Measurements from ENCODE around the gene TPD52L1. TPM values are rescaled to one million over a fixed set of nuclear protein-coding genes. Genes with fewer than 3 reads are reported as not detected.
A peak's percentile ranks its signal among the peaks of the same experiment; 100 is the strongest.

Gene TPD52L1
- total and polyA plus RNA-seq, 5 donors from 2014 or later, result 0.40 to 0.76 (median 0.53) TPM; not detected in 1

- Mint-ChIP-seq H3K36me3 (no peaks in the 10 kb centered on the region), H3K4me1 (no peaks in the 10 kb centered on the region), H3K9me3 (peaks cover 0 to 2% (median 0%) of the 10 kb centered on the region in 7 donors), H3K27ac (no peak overlapping the region), H3K27me3 (peaks cover 13% of the 10 kb centered on the region), H3K4me3 (no peak overlapping the region)
- Histone ChIP-seq H3K4me3 (ENCODE audit: low read depth, low read length) (no peak overlapping the region), H3K27ac (ENCODE audit: insufficient read depth, low read length, poor library complexity, severe bottlenecking) (no peak overlapping the region), H3K4me1 (ENCODE audit: control insufficient read depth, insufficient read depth, low read length, poor library complexity, severe bottlenecking) (no peaks in the 10 kb centered on the region), H3K36me3 (ENCODE audit: control insufficient read depth, insufficient read depth, low read length) (no peaks in the 10 kb centered on the region), H3K27me3 (ENCODE audit: control insufficient read depth, insufficient read depth, low read length) (peaks cover 3% of the 10 kb centered on the region), H3K9me3 (ENCODE audit: control insufficient read depth in 2 of 2, low read length in 2 of 2) (no peaks in the 10 kb centered on the region)
- DNase-seq (no peak), ATAC-seq (ENCODE audit: low read depth in 2 of 2) (no peak)
Measured at GRCh38 chr6:125144822-125145221, 8.8 kb upstream of the TPD52L1 start.

GRCh38 chr6:125149256-125150144, 4.1 kb upstream of the TPD52L1 start:
- H3K9me3 ChIP-seq (ENCODE audit: control insufficient read depth in 2 of 2, low read length in 2 of 2), result no peaks in the 10 kb centered on the region
- Mint-ChIP-seq H3K27me3 (peaks cover 25% of the 10 kb centered on the region), H3K36me3 (no peaks in the 10 kb centered on the region), H3K4me1 (peaks cover 0 to 5% (median 0%) of the 10 kb centered on the region in 4 donors), H3K4me3 (no peak overlapping the region), H3K9me3 (peaks cover 0 to 1% (median 0%) of the 10 kb centered on the region in 7 donors), H3K27ac (no peak overlapping the region)
- DNase-seq (no peak), ATAC-seq (ENCODE audit: low read depth in 2 of 2) (no peak)
- H3K27ac ChIP-seq (ENCODE audit: insufficient read depth, low read length, poor library complexity, severe bottlenecking), result no peak overlapping the region
- no peak overlapping the region for H3K4me3 ChIP-seq (ENCODE audit: low read depth, low read length)
- peaks cover 7% of the 10 kb centered on the region for H3K4me1 ChIP-seq (ENCODE audit: control insufficient read depth, insufficient read depth, low read length, poor library complexity, severe bottlenecking)
- H3K36me3 ChIP-seq (ENCODE audit: control insufficient read depth, insufficient read depth, low read length), result no peaks in the 10 kb centered on the region
- H3K27me3 ChIP-seq (ENCODE audit: control insufficient read depth, insufficient read depth, low read length), result peaks cover 10% of the 10 kb centered on the region

GRCh38 chr6:125151700-125152099, 1.9 kb upstream of the TPD52L1 start:
- H3K27ac Mint-ChIP-seq, result no peak overlapping the region
- H3K4me3 ChIP-seq (ENCODE audit: low read depth, low read length), result no peak overlapping the region
- H3K27me3 Mint-ChIP-seq, result peaks cover 37% of the 10 kb centered on the region

GRCh38 chr6:125154118-125154760, 666 bp downstream of the TPD52L1 start:
- H3K4me1 Mint-ChIP-seq, result peaks cover 0 to 12% (median 2%) of the 10 kb centered on the region in 4 donors
- peak overlapping the region in 3 of 4 donors; percentile 70 to 74 (median 74) for H3K4me3 Mint-ChIP-seq
- peaks cover 35% of the 10 kb centered on the region for H3K27me3 Mint-ChIP-seq
- H3K36me3 Mint-ChIP-seq, result no peaks in the 10 kb centered on the region
- Histone ChIP-seq H3K27me3 (ENCODE audit: control insufficient read depth, insufficient read depth, low read length) (peaks cover 14% of the 10 kb centered on the region), H3K4me3 (ENCODE audit: low read depth, low read length) (no peak overlapping the region), H3K27ac (ENCODE audit: insufficient read depth, low read length, poor library complexity, severe bottlenecking) (no peak overlapping the region), H3K36me3 (ENCODE audit: control insufficient read depth, insufficient read depth, low read length) (no peaks in the 10 kb centered on the region), H3K4me1 (ENCODE audit: control insufficient read depth, insufficient read depth, low read length, poor library complexity, severe bottlenecking) (peaks cover 8% of the 10 kb centered on the region), H3K9me3 (ENCODE audit: control insufficient read depth in 2 of 2, low read length in 2 of 2) (no peaks in the 10 kb centered on the region)
- DNase-seq (no peak), ATAC-seq (ENCODE audit: low read depth in 2 of 2) (no peak)
- peaks cover 0 to 3% (median 0%) of the 10 kb centered on the region in 7 donors for H3K9me3 Mint-ChIP-seq
- H3K27ac Mint-ChIP-seq, result no peak overlapping the region

More at GRCh38 chr6:125151700-125152099, 1.9 kb upstream of the TPD52L1 start:
- H3K36me3 ChIP-seq (ENCODE audit: control insufficient read depth, insufficient read depth, low read length), result no peaks in the 10 kb centered on the region
- no peak overlapping the region for H3K27ac ChIP-seq (ENCODE audit: insufficient read depth, low read length, poor library complexity, severe bottlenecking)
- peaks cover 0 to 3% (median 0%) of the 10 kb centered on the region in 7 donors for H3K9me3 Mint-ChIP-seq
- no peaks in the 10 kb centered on the region for H3K36me3 Mint-ChIP-seq
- no peak for ATAC-seq (ENCODE audit: low read depth in 2 of 2)
- no peak overlapping the region for H3K4me3 Mint-ChIP-seq
- H3K4me1 ChIP-seq (ENCODE audit: control insufficient read depth, insufficient read depth, low read length, poor library complexity, severe bottlenecking), result peaks cover 8% of the 10 kb centered on the region
- DNase-seq, result no peak
- H3K9me3 ChIP-seq (ENCODE audit: control insufficient read depth in 2 of 2, low read length in 2 of 2), result no peaks in the 10 kb centered on the region
- H3K27me3 ChIP-seq (ENCODE audit: control insufficient read depth, insufficient read depth, low read length), result peaks cover 14% of the 10 kb centered on the region
- H3K4me1 Mint-ChIP-seq, result peaks cover 0 to 12% (median 0%) of the 10 kb centered on the region in 4 donors

GRCh38 chr6:125154761-125155135, 1.2 kb downstream of the TPD52L1 start:
- Mint-ChIP-seq H3K27ac (no peak overlapping the region), H3K4me3 (peak overlapping the region; percentile 49 to 74 (median 65)), H3K9me3 (peaks cover 0 to 3% (median 0%) of the 10 kb centered on the region in 7 donors), H3K27me3 (peaks cover 35% of the 10 kb centered on the region), H3K4me1 (peaks cover 0 to 12% (median 2%) of the 10 kb centered on the region in 4 donors), H3K36me3 (no peaks in the 10 kb centered on the region)
- DNase-seq (peak in 1 of 3 donors; percentile 40), ATAC-seq (ENCODE audit: low read depth in 2 of 2) (peak in 1 of 2 donors; percentile 46)
- Histone ChIP-seq H3K9me3 (ENCODE audit: control insufficient read depth in 2 of 2, low read length in 2 of 2) (no peaks in the 10 kb centered on the region), H3K36me3 (ENCODE audit: control insufficient read depth, insufficient read depth, low read length) (no peaks in the 10 kb centered on the region), H3K4me3 (ENCODE audit: low read depth, low read length) (no peak overlapping the region), H3K27me3 (ENCODE audit: control insufficient read depth, insufficient read depth, low read length) (peaks cover 14% of the 10 kb centered on the region), H3K27ac (ENCODE audit: insufficient read depth, low read length, poor library complexity, severe bottlenecking) (no peak overlapping the region), H3K4me1 (ENCODE audit: control insufficient read depth, insufficient read depth, low read length, poor library complexity, severe bottlenecking) (peaks cover 8% of the 10 kb centered on the region)

GRCh38 chr6:125155344-125155743, 1.8 kb downstream of the TPD52L1 start:
- no peaks in the 10 kb centered on the region for H3K36me3 Mint-ChIP-seq
- no peak overlapping the region for H3K27ac Mint-ChIP-seq
- Histone ChIP-seq H3K36me3 (ENCODE audit: control insufficient read depth, insufficient read depth, low read length) (no peaks in the 10 kb centered on the region), H3K4me3 (ENCODE audit: low read depth, low read length) (no peak overlapping the region), H3K4me1 (ENCODE audit: control insufficient read depth, insufficient read depth, low read length, poor library complexity, severe bottlenecking) (peaks cover 8% of the 10 kb centered on the region), H3K27ac (ENCODE audit: insufficient read depth, low read length, poor library complexity, severe bottlenecking) (no peak overlapping the region), H3K9me3 (ENCODE audit: control insufficient read depth in 2 of 2, low read length in 2 of 2) (no peaks in the 10 kb centered on the region), H3K27me3 (ENCODE audit: control insufficient read depth, insufficient read depth, low read length) (peaks cover 14% of the 10 kb centered on the region)
- H3K4me1 Mint-ChIP-seq, result peaks cover 0 to 12% (median 2%) of the 10 kb centered on the region in 4 donors
- no peak for DNase-seq
- H3K9me3 Mint-ChIP-seq, result peaks cover 0 to 3% (median 0%) of the 10 kb centered on the region in 7 donors
- peaks cover 35% of the 10 kb centered on the region for H3K27me3 Mint-ChIP-seq
- no peak for ATAC-seq (ENCODE audit: low read depth in 2 of 2)
- H3K4me3 Mint-ChIP-seq, result peak overlapping the region in 1 of 4 donors; percentile 49

GRCh38 chr6:125156496-125156895, 2.9 kb downstream of the TPD52L1 start:
- H3K27me3 ChIP-seq (ENCODE audit: control insufficient read depth, insufficient read depth, low read length), result peaks cover 14% of the 10 kb centered on the region
- Mint-ChIP-seq H3K27ac (no peak overlapping the region), H3K9me3 (peaks cover 0 to 3% (median 0%) of the 10 kb centered on the region in 7 donors), H3K27me3 (peaks cover 29% of the 10 kb centered on the region), H3K36me3 (no peaks in the 10 kb centered on the region), H3K4me1 (peaks cover 0 to 12% (median 2%) of the 10 kb centered on the region in 4 donors), H3K4me3 (no peak overlapping the region)
- DNase-seq (no peak), ATAC-seq (ENCODE audit: low read depth in 2 of 2) (no peak)
- no peaks in the 10 kb centered on the region for H3K9me3 ChIP-seq (ENCODE audit: control insufficient read depth in 2 of 2, low read length in 2 of 2)
- no peak overlapping the region for H3K4me3 ChIP-seq (ENCODE audit: low read depth, low read length)
- peaks cover 8% of the 10 kb centered on the region for H3K4me1 ChIP-seq (ENCODE audit: control insufficient read depth, insufficient read depth, low read length, poor library complexity, severe bottlenecking)
- H3K27ac ChIP-seq (ENCODE audit: insufficient read depth, low read length, poor library complexity, severe bottlenecking), result no peak overlapping the region
- H3K36me3 ChIP-seq (ENCODE audit: control insufficient read depth, insufficient read depth, low read length), result no peaks in the 10 kb centered on the region
